HG02973 (cell line): Measurements from ENCODE around the gene FCAMR.

ENCODE experiments used
- ATAC-seq: cut with Tn5 transposase; IDR thresholded peaks from one replicate; pipeline ENCODE4 v1.9.1; 2021; ENCODE audit warnings: moderate library complexity; ENCODE audit not compliant: unreplicated experiment

FCAMR gene

DNA sequence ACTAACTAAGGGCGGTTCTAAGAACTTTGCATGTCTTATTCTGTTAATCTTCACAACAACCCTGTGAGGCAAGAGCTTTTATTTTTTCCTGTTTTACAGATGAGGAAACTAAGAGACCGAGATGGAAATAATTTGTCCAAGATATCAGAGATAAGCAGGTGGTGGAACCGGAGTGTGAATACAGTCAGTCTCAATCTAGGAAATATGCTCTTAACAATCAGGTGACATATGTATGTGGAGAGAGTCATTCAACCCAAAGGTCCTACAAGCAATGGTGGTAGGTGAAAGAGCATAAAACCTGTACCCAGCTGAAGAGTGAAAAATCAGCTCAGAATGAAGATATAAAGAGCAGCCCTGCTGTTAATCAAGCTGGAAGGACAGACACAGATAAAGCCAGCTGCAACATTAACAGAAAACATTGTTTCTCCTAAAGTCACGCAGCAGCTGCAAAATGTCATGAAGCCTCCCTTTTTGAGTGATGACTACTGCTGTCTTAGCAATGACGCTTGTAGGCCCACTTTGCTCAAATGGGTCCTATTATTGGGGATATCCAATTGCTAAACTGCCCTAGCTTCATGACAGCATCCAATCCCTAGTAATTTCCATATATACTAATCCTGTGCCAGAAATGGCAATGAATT lies 30.5 kb upstream of the FCAMR start:
- no peak for ATAC-seq

DNA sequence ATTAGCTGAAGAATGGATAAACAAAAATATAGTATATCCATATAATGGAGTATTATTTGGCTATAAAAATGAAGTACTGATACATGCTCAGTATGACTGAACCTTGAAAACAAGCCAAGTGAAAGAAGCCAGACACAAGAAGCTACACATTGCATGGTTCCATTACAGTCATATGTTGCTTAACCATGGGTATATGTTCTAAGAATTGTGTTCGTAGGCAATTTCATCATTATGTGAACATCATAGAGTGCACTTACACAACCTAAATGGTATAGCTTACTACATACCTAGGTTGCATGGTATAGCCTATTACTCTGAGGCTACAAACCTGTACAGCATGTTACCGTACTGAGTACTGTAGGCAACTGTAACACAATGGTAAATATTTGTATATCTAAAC lies 28.6 kb upstream of the FCAMR start:
- no peak for ATAC-seq

DNA sequence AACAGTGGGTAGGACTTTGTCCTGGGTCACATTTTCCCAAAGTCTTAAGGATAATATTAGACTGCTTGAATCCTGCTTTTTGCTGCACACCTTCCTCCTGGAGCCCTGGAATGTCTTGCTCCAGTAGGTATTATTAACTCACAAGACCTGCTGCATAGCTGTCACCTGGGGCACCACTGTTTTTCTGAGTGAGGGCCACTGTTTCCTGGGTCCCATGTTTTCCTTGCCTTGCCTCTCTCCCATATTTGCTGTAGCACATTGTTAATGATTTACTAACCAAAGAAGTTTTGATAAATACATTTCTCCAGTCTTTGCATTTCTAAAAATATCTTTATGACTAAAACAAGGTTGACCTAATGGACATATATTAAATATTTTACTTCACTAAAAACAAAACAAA lies 22.5 kb upstream of the FCAMR start:
- no peak for ATAC-seq

DNA sequence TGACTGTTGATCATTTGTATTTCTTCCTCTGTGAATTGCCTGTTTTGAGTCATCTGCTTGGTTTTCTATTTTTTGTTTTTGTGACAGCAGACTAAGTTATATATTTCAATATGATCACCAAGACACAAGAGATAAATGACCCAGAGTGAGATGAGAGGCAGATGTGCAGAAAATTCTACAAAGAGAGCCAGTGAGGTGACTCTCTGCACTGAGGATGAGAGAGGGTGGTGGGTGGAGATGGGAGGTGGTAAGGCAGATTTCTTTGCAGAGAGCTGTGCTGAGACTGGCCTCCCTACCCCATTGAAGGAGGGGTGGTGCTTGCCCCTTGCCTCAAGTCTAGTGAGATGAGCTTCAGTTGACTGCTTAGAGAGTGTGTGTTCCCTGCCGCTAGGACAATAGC lies 17.6 kb upstream of the FCAMR start:
- no peak for ATAC-seq

DNA sequence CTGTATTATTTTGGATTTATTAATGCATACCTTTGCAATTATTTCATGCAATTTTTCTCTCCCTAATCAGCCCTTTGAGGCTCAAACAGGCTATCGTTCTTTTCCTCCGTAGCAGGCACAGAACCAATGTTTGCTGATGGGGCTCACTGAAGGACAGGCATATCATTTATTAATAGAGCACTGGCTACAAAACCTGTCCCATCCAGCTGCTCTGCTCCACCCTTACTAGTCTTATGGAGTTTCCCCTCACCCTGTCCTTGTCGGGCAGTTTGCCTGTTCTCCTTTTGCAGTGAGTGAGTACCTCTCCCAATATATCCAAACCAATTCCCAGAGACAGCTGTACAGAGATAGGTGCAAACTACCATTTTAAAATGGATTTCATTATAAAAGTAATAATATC lies 16.6 kb upstream of the FCAMR start:
- no peak for ATAC-seq

DNA sequence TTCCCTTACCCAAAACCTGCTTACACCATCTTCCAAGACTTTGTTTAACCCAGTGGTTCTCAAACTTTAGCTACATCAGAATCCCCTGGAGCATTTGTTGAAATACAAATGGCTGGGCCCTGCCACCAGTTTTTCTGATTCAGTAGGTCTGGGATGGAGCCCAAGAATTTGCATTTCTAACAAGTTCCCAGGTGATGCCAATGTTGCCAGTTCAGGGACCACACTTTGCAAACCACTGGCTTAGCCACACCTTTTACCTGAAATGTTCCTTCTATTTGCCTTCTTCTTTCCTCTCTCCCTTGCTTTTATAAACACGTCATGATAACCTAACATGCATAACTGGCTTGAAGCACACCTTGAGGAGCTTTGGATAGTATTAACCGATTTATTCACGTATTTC lies 16.1 kb upstream of the FCAMR start:
- no peak for ATAC-seq

DNA sequence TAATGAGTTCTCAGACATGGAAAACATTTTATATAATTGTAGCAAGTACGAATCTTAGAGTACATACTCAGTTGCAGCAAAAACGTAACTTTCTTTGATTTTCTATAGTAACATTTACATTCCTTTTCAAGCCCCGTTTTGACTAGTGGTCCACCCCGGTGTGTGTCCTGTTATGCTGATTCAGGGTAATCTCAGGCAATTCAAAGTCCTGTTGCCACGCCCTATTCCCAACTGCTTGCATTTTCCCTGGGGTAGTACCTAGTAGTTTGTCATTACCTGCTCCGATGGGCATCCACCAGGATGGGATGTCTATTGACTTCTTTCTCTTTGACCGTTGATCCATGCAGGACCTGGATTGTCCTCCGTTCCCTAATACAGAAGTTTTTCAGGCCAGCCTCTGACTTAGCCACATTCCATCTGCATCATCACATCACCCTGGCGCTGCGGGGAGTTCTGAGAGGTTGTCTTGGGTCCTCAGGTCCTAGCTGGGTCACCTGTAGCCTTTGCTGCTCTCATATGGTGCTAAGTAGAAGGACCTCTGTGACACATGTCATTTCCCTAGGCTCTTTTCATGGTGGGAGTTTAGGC lies 15.0 kb upstream of the FCAMR start:
- no peak for ATAC-seq

DNA sequence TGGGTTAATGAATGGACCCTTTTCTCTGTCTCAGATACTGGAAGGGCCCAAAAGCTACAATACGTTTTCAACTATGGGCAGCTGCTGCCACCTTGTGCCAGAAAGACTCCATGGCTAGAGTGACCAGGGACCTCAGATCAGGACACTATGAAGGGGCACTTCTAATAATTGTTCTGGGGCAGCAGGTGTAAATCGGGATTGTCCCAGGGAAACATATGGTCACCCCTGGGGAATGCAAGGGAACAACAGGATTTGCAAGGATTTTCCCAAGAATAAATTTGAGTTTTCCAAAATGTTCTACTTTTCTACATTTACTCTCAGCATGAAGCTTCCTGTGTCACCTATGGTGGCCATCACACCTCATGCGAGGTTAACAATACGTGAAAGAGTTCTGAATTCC lies 12.0 kb upstream of the FCAMR start:
- ATAC-seq = no peak

DNA sequence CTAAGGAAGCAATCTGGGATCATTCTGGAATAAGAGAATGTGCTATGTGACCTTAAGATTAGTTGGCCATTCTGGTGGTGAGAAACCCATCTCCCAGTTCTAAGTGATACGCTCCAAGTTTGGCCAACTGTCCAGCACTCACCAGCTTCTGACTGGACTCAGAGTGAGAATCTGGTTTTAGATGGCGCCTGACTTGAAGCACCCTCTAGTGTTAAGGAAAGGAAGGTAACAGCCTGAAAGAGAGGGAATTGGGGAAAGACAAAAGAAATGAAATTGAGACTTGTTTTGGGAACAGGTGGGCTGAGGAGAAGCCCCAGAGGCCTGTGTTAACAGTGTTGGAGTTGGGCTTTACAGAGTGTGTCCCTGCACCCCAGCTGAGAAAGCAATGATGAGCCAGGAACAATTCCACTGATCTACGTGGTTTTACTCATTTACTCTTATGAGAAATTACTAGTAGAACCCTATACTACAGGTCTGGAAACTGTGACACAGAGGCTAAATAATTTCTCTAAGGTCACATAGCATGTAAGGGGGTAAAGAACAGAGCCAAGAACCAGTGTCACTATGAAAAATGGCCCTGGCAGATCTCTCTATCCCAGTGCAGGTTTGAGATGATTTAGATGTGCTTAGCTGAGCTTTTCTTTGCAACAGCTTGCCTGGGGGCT lies 9.3 kb upstream of the FCAMR start:
- no peak for ATAC-seq

DNA sequence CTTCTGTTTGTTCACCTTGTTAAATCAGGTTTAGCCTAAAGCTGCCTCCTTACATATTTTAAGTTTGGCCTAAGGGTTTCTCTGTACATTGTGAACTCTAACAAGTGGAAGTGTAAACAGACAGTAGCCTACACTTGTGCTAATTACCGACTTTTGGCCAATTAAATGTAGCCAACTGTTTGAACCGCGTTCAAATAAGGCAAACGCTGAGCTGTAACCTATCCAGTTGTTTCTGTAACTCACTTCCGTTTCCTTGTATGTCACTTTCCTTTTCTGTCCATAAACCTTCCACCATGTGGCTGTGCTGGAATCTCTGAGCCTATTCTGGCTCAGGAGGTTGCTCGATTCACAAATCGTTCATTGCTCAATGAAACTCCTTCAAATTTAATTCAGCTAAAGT lies 8.0 kb upstream of the FCAMR start:
- no peak for ATAC-seq

DNA sequence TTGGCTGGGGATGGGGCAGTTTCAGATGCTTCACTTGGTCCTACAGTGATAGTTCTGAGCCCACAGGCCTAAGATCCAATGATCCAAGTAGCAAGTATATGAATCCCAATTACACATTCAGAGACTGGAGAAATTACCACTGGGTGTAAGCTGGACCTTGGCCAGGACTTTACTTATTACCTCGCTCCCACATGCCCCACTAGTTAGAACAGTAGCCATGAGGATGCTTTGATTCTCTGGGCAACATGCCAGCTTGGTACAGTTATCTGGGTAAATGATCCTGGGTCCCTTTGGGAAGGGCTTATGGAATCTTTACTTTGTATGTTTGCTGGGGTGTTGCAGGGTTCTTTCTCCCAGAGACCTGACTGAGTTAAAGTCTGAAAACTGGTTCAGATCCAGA lies 5.0 kb upstream of the FCAMR start:
- no peak for ATAC-seq

DNA sequence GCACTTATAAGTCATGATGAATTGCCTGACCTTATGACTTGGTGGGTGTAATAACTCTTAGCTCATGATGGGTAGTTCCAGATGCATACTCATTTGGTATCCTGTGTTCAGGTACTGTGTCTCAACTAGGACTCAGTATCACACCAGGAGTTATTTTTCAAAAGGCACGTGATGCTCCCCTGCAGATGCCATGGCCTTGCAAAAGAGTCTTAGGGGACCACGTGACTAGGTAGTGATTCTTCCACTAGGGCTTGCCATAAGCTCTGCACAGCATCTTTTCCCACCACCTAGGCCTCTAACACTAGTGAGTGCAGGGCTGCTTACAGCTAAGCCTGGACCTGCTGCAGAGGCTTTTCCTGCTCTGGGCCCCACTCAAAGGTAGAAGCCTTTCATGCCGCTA lies 3.9 kb upstream of the FCAMR start:
- ATAC-seq = no peak

DNA sequence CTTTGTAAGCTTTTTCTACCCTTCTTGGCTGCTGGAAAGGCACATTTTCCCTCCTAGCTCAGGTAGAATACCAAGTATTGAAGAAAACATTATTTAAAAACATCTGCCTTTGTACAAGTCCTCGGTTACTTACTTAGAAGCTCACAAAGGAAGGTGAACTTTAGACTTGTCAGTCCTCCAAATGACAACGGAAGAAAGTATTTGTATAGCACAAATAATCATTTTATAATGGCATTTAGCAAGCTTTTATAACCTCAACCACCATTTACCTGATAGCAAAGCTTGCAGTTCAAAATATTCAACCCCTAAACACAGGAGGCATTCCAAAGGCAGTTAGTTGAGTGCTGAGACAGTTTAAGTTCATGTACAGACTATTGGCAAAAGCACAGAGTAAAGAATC lies 2.5 kb upstream of the FCAMR start:
- no peak for ATAC-seq

DNA sequence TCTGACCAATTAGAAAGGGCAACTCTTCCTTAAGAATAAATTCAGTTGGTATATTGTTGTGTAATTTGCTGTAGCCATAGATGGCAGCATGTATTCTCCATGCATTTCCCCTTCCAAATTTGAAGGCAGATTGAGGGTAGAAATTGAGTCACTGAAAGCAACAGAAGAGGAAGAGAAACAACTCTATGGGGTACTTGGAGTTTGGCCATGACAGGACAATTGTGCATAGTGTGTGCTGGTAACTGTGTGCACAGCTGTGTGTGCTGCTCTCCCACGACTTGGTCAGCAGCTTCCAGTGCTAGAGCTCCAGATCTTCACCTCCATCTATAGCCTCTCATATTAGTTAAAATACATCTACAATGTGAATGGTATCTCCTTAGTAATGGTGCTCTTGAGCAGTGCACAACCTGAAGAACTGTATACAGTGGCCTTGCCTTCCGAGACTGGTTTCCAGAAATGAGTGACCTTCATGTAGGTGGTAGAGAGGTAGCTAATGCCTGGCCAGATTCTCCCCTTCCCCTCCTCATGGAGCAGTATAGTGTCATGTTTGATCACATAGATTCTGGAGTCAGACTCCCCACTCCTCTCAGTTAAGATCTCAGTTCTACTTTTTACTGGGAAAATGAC lies 882 bp upstream of the FCAMR start:
- ATAC-seq = peak; percentile 53

DNA sequence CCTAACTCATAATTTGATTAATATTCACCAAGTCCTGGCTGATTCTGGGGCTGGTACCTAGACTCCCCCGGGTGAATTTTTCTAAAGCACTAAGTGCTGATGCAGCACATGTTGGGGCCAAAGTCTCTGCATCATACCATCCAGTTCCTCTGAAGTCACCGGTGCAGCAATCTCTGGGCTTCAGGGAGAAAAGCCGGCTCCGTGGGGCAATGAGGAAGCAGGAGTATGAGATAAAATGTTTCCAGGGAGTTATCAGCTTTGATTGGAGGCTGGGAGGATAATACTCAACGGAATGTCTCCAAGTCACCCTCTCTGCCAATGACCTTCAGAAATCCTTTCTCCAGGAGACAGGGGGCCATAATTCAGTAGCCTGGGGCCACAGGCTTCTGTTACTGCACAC lies 1.2 kb downstream of the FCAMR start:
- no peak for ATAC-seq

DNA sequence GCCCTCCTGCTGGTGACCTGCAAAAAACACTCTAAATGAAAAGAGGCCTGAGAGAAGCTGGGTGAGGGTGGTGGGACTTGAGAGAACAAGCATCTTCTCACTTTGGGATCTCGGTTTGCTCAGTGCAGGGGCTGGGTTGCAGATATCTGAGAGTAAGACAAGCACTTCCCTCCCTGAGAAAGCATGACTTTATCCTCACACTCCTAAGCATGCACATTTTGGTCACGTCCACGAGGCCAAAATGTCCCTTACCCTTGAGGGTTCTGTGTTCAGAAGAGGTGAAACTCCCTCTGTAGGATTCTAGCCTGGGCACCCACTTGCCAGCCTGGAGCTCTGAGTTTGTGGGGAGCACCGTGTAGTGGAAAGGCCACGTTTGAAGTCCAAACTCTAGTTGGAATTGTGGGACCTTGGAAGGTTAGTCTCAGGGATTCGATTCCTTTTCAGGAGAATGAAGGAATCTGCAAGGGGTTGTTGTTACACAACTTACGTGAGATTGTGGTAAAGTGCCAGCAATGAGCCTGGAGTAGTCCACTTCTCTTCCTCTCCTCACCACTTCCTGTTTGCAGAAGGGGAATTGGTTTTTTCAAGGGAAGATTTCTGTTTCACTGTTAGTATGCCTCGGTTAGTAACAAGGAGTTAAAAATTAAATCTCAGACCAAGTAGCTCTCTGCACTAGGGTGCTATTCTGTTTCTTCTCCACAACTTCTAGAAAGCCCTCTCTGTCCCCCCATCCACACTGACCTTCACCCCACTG lies 3.0 kb downstream of the FCAMR start:
- ATAC-seq = no peak

DNA sequence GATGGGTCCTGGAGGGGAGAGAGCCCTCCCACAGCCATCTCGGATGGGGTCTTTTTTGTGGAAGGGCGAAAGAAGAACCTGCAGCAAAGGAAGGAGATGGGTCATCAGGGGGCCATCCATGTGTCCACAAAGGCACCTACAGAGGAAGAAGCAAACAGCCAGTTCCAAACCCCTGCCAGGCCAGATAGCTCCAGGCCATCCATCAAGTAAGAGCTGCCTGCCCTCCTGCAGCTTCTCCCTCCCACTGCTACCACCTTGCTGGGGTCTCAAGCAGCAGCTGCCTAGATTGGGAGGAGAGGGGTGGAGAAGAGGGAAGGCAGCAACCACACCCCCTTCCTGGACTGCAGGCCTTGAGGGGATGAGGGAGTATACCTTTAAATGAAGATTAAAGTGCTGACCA lies 4.5 kb downstream of the FCAMR start:
- no peak for ATAC-seq

DNA sequence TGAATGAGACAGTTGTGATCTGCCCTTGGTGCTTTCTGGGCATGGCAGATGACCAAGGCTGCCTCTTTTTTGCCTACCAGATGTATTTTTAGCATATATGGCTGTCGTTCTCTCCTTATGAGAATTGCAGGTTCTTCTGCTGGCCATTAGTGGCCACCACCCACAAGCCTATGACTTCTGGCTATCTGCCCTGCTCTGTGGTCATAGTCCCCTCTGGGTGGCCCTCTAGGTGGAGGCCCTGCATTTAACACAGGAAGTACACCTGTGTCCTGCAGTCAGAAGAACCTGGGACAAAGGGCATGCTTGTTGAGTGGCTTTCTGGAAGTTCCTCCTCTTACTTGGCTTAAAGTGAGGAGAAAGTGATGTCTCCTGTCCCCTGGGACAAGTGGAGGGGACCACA lies 6.5 kb downstream of the FCAMR start:
- ATAC-seq = no peak

DNA sequence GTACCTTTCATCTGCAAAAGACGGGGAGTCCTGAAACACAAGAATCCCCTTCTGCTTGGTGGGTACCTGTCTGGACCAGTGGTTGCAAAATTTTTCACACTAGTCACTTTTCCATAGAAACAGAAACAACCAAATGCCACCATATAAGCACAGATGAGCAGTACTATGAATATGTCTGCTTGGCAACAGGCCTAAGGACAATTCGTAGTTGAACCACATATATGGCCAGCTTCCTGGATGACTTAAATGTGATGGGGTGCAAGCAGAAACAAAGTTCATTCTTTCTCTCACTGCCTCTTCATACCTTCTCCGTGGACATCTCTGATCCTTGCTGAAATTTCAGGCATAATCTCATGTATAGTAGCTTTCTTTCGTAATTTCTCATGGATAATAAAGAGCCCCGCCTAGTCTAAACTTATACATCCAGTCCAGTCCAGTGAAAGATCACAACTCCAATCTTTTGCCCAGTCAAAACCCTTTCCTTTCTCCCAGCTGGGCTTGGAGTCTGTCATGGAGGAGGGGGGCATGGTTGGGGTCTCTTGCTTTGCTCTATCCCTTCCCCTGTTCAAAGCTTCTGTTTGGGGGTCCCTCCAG lies 7.0 kb downstream of the FCAMR start:
- no peak for ATAC-seq

DNA sequence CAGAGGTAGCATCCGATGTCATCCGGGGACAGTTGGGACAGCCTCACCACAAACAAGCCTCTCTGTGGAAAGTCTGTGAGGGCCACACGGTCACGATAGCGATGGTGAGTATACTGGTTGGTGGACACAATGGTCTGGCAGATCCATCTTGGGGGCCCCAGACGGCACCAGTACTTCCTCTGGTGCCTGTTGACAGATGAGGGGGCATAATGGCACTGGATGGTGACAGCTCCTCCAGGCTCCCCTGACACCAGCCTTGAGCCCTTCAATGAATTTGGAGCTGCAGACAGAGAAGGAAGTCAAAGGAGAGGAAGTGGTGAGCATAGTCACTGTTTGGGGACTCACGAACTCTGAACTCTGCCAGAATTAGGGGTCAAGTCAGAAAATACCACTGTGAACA lies 8.0 kb downstream of the FCAMR start:
- ATAC-seq = no peak

DNA sequence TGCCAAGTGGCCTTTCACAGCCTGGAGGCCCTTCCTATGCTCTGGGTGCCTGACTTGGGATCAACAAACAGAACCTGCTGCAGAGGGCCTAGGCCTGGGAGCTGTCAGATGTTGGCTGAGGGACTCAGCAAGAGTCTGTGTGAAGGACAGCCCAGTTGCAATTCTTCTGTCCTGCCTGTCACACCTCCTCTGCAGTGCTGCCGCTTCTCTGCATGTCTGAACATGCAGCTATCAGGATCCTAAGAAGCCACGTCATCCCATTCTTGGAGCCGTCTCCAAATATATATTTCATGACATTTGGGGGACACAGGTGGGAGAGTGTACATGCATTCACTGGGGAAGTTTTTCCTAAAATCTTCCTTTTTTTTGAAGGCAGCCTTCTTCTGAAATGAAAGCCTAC lies 8.6 kb downstream of the FCAMR start:
- ATAC-seq = no peak
